ENCODE measurements around the gene SYNJ1. TPM values are rescaled to one million over a fixed set of nuclear protein-coding genes. Genes with fewer than 3 reads are reported as not detected.
"Not testable (repeated sequence)": the region's sequence is repeated elsewhere in the genome, so short reads cannot be mapped to it uniquely, and the experiment has no call there.

The SYNJ1 gene
- total RNA-seq, 2 donors from 2014 or later = 6.0 to 12.2 TPM

DNA sequence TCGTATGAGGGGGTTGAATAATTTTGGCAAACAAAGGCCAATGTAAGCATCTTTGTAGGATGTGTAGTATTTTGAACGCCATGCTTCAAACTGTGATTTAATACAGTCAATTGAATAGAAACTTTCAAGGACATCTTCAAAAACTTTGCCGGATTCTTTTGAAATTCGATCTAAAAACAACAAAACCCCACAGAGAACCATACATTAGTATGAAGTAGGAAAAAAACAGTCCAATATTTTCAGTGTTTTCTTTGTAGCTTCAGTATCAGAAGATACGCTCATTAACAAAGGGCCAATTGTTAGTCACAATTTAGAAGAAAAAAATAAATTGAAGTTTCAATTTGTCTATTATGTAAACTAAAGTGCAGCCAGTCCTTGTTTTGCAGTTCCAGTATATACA, 20.7 kb upstream of the SYNJ1 start:
- TF ChIP-seq, protein P1, sequence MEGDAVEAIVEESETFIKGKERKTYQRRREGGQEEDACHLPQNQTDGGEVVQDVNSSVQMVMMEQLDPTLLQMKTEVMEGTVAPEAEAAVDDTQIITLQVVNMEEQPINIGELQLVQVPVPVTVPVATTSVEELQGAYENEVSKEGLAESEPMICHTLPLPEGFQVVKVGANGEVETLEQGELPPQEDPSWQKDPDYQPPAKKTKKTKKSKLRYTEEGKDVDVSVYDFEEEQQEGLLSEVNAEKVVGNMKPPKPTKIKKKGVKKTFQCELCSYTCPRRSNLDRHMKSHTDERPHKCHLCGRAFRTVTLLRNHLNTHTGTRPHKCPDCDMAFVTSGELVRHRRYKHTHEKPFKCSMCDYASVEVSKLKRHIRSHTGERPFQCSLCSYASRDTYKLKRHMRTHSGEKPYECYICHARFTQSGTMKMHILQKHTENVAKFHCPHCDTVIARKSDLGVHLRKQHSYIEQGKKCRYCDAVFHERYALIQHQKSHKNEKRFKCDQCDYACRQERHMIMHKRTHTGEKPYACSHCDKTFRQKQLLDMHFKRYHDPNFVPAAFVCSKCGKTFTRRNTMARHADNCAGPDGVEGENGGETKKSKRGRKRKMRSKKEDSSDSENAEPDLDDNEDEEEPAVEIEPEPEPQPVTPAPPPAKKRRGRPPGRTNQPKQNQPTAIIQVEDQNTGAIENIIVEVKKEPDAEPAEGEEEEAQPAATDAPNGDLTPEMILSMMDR (conservative IDR thresholded peaks at IDR 0.05) = no peak
- 97 to 100% methylated on average over 2 to 5 of the region's 5 CpGs for WGBS, 2 experiments (ENCODE audit: insufficient coverage in 1 of 2, insufficient read length in 1 of 2)
- peaks cover 88% of the 10 kb centered on the region for H3K36me3 Mint-ChIP-seq (ENCODE audit: low read depth)
- H3K27me3 Mint-ChIP-seq (ENCODE audit: insufficient read depth) = no peaks in the 10 kb centered on the region
- H3K4me3 Mint-ChIP-seq = no peak overlapping the region
- DNase-seq = no peak
- Histone ChIP-seq H3K9ac (ENCODE audit: extremely low read depth, low read length, poor library complexity, severe bottlenecking) (no peak overlapping the region), H3K4me1 (ENCODE audit: control insufficient read depth, insufficient read depth, low read length) (no peaks in the 10 kb centered on the region), H3K27ac (ENCODE audit: low read depth, low read length) (no peak overlapping the region), H3K27me3 (ENCODE audit: control insufficient read depth, insufficient read depth, low read length, poor library complexity, severe bottlenecking) (no peaks in the 10 kb centered on the region), H3K4me3 (ENCODE audit: low read length) (no peak overlapping the region), H3K36me3 (ENCODE audit: control insufficient read depth, insufficient read depth, low read length) (peaks cover 97% of the 10 kb centered on the region), H3K9me3 (ENCODE audit: control insufficient read depth, low read length) (no peaks in the 10 kb centered on the region)
- no peaks in the 10 kb centered on the region for H3K9me3 Mint-ChIP-seq
- H3K4me1 Mint-ChIP-seq = peaks cover 5% of the 10 kb centered on the region
- no peak overlapping the region for H3K27ac Mint-ChIP-seq

DNA sequence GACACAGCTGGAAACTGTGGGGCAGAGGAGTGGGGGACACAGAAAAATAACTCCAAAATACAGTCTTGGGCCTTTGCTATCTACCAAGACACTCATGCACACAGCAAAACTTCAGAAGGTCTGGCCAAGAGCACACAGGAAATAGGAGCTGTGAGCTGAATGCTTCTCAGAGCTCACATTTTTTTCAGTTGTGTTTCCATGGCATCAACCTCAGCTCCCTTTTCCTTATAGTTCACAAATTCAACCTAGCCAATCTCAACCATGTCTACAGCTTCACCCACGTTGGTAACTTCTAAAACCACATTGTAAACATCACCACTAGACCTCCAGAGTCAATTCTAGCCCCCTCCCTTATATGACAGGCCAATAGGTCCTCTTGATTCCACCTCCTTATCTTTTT, 19.6 kb upstream of the SYNJ1 start:
- H3K27me3 Mint-ChIP-seq (ENCODE audit: insufficient read depth) = no peaks in the 10 kb centered on the region
- no peak overlapping the region for H3K27ac Mint-ChIP-seq
- WGBS, 2 experiments (ENCODE audit: insufficient coverage in 1 of 2, insufficient read length in 1 of 2) = 88 to 90% methylated on average over 1 of the region's 1 CpG
- Histone ChIP-seq H3K27ac (ENCODE audit: low read depth, low read length) (no peak overlapping the region), H3K4me1 (ENCODE audit: control insufficient read depth, insufficient read depth, low read length) (no peaks in the 10 kb centered on the region), H3K27me3 (ENCODE audit: control insufficient read depth, insufficient read depth, low read length, poor library complexity, severe bottlenecking) (no peaks in the 10 kb centered on the region), H3K36me3 (ENCODE audit: control insufficient read depth, insufficient read depth, low read length) (peaks cover 99% of the 10 kb centered on the region), H3K9me3 (ENCODE audit: control insufficient read depth, low read length) (no peaks in the 10 kb centered on the region), H3K9ac (ENCODE audit: extremely low read depth, low read length, poor library complexity, severe bottlenecking) (no peak overlapping the region), H3K4me3 (ENCODE audit: low read length) (no peak overlapping the region)
- H3K4me1 Mint-ChIP-seq = peaks cover 5% of the 10 kb centered on the region
- no peak overlapping the region for H3K4me3 Mint-ChIP-seq
- TF ChIP-seq, protein P1 (conservative IDR thresholded peaks at IDR 0.05) = no peak
- no peak for DNase-seq
- H3K9me3 Mint-ChIP-seq = no peaks in the 10 kb centered on the region
- peaks cover 90% of the 10 kb centered on the region for H3K36me3 Mint-ChIP-seq (ENCODE audit: low read depth)

DNA sequence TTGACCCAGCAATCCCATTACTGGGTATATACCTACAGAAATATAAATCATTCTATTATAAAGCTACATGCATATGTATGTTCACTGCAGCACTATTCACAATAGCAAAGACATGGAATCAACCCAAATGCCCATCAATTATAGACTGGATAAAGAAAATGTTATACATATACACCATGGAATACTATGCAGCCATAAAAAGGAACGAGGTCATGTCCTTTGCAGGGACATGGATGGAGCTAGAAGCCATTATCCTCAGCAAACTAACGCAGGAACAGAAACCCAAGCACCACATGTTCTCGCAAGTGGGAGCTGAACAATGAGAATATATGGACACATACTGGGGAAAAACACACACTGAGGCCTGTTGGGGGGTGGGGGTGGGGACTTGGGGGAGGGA, 18.9 kb upstream of the SYNJ1 start:
- H3K9me3 ChIP-seq (ENCODE audit: control insufficient read depth, low read length); H3K27me3 Mint-ChIP-seq (ENCODE audit: insufficient read depth); DNase-seq; H3K4me1 Mint-ChIP-seq; H3K4me3 ChIP-seq (ENCODE audit: low read length); H3K27ac ChIP-seq (ENCODE audit: low read depth, low read length); H3K27ac Mint-ChIP-seq; H3K4me3 Mint-ChIP-seq; H3K27me3 ChIP-seq (ENCODE audit: control insufficient read depth, insufficient read depth, low read length, poor library complexity, severe bottlenecking); H3K9ac ChIP-seq (ENCODE audit: extremely low read depth, low read length, poor library complexity, severe bottlenecking); H3K4me1 ChIP-seq (ENCODE audit: control insufficient read depth, insufficient read depth, low read length); H3K9me3 Mint-ChIP-seq: not testable (repeated sequence)
- H3K36me3 Mint-ChIP-seq (ENCODE audit: low read depth) = peaks cover 92% of the 10 kb centered on the region
- WGBS, 2 experiments (ENCODE audit: insufficient coverage in 1 of 2, insufficient read length in 1 of 2) = 87% methylated on average over 3 of the region's 3 CpGs; no CpG with 5 or more reads in 1 of the 2 experiments
- H3K36me3 ChIP-seq (ENCODE audit: control insufficient read depth, insufficient read depth, low read length) = peaks cover 99% of the 10 kb centered on the region

DNA sequence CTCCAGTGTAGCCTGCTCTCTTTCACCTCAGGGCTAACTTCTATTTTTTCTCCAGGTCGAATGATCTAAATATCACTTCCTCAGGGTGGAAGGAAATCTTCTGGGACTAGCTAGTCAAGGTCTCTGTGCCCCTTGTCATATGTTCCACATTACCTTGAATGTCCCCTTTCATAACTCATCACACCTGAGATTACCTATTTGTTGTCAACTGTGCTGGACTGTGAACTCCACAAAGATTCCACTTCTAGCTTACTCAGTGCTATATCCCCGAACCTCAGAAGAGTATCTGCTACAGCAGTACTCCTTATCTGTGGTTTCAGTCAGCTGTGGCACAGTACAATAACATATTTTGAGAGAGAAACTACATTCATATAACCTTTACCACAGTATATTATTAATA, 14.6 kb upstream of the SYNJ1 start:
- no peak for DNase-seq
- WGBS, 2 experiments (ENCODE audit: insufficient coverage in 1 of 2, insufficient read length in 1 of 2) = 85 to 100% methylated on average over 1 to 2 of the region's 2 CpGs
- no peak overlapping the region for H3K27ac ChIP-seq (ENCODE audit: low read depth, low read length)
- H3K27me3 ChIP-seq (ENCODE audit: control insufficient read depth, insufficient read depth, low read length, poor library complexity, severe bottlenecking) = no peaks in the 10 kb centered on the region
- H3K4me1 ChIP-seq (ENCODE audit: control insufficient read depth, insufficient read depth, low read length) = peaks cover 2% of the 10 kb centered on the region
- no peak overlapping the region for H3K4me3 ChIP-seq (ENCODE audit: low read length)
- H3K27ac Mint-ChIP-seq = no peak overlapping the region
- H3K4me3 Mint-ChIP-seq = no peak overlapping the region
- H3K9me3 ChIP-seq (ENCODE audit: control insufficient read depth, low read length) = no peaks in the 10 kb centered on the region
- no peaks in the 10 kb centered on the region for H3K27me3 Mint-ChIP-seq (ENCODE audit: insufficient read depth)
- TF ChIP-seq, protein P1 (conservative IDR thresholded peaks at IDR 0.05) = no peak
- H3K9me3 Mint-ChIP-seq = no peaks in the 10 kb centered on the region
- peaks cover 88% of the 10 kb centered on the region for H3K36me3 Mint-ChIP-seq (ENCODE audit: low read depth)
- H3K9ac ChIP-seq (ENCODE audit: extremely low read depth, low read length, poor library complexity, severe bottlenecking) = no peak overlapping the region
- peaks cover 98% of the 10 kb centered on the region for H3K36me3 ChIP-seq (ENCODE audit: control insufficient read depth, insufficient read depth, low read length)
- H3K4me1 Mint-ChIP-seq = peaks cover 35% of the 10 kb centered on the region
